Subcutaneous abdominal adipose tissue (tissue), 5 donors: ENCODE results near the gene CRYL1.
"Not testable (repeated sequence)": the region's sequence is repeated elsewhere in the genome, so short reads cannot be mapped to it uniquely, and the experiment has no call there.

Source experiments
- H3K27ac ChIP-seq: one replicate; pipeline ENCODE4 v1.7.0; 2013; ENCODE audit warnings: low read depth, mild to moderate bottlenecking, inconsistent platforms, low read length, moderate library complexity
- H3K27me3 ChIP-seq, 5 donors: one replicate each; pipeline ENCODE4 v1.7.0; 2013; ENCODE audit warnings: low read length in 5 of 5, inconsistent platforms in 1 of 5; ENCODE audit not compliant: control insufficient read depth in 5 of 5, insufficient read depth in 4 of 5
- H3K36me3 ChIP-seq, 5 donors: one replicate each; pipeline ENCODE4 v1.7.0; 2013; ENCODE audit warnings: low read length in 5 of 5; ENCODE audit not compliant: control insufficient read depth in 5 of 5, insufficient read depth in 5 of 5
- H3K4me1 ChIP-seq, 5 donors: one replicate each; pipeline ENCODE4 v1.7.0; 2013; ENCODE audit warnings: low read length in 5 of 5, mild to moderate bottlenecking in 3 of 5, moderate library complexity in 1 of 5; ENCODE audit not compliant: control insufficient read depth in 5 of 5, insufficient read depth in 5 of 5
- H3K4me3 ChIP-seq, 5 donors: one replicate each; pipeline ENCODE4 v1.7.0; 2013; ENCODE audit warnings: low read length in 5 of 5, low read depth in 1 of 5
- H3K9ac ChIP-seq, 5 donors: one replicate each; pipeline ENCODE4 v1.7.0; 2013; ENCODE audit warnings: low read length in 5 of 5, mild to moderate bottlenecking in 4 of 5, moderate library complexity in 3 of 5
- H3K9me3 ChIP-seq, 5 donors: one replicate each; pipeline ENCODE4 v1.7.0; 2013; ENCODE audit warnings: low read length in 5 of 5; ENCODE audit not compliant: control insufficient read depth in 5 of 5
- donor health status: healthy.
- donor health status: healthy.
- donor health status: healthy.
- donor health status: healthy.
- donor health status: healthy.

CRYL1 gene

GRCh38 chr13:20442798-20443381, 82.8 kb downstream of the CRYL1 start:
- H3K27ac ChIP-seq = no peak overlapping the region
- H3K36me3 ChIP-seq = peaks cover 0 to 9% (median 2%) of the 10 kb centered on the region in 5 donors
- H3K9ac ChIP-seq = no peak overlapping the region
- no peaks in the 10 kb centered on the region for H3K27me3 ChIP-seq
- H3K9me3 ChIP-seq = peaks cover 0 to 8% (median 0%) of the 10 kb centered on the region in 5 donors
- no peak overlapping the region for H3K4me3 ChIP-seq
- peaks cover 0 to 4% (median 0%) of the 10 kb centered on the region in 5 donors for H3K4me1 ChIP-seq

DNA sequence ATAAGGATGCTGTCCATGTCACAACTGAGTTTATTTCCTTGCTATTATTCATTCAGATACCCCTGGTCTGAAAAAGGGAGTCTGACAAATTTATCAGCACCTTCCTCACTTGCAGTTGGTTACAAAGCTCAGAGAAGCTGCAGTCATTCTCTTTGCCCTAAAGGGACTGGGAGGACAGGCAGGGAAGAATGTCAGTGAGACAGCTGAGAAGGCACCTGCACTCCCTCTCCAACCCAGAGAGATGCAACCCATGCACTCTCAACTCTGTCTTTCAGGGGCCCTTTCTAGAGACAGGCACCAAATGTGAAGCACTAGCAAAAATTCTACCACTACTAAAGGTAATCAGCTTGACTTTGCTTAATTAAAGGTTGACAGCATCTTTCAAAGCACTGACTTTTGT, 83.3 kb downstream of the CRYL1 start:
- no peaks in the 10 kb centered on the region for H3K27me3 ChIP-seq
- H3K36me3 ChIP-seq = peaks cover 0 to 9% (median 2%) of the 10 kb centered on the region in 5 donors
- no peak overlapping the region for H3K9ac ChIP-seq
- H3K9me3 ChIP-seq = peaks cover 0 to 5% (median 0%) of the 10 kb centered on the region in 5 donors
- no peak overlapping the region for H3K4me3 ChIP-seq
- no peak overlapping the region for H3K27ac ChIP-seq
- H3K4me1 ChIP-seq = peaks cover 0 to 4% (median 0%) of the 10 kb centered on the region in 5 donors

DNA sequence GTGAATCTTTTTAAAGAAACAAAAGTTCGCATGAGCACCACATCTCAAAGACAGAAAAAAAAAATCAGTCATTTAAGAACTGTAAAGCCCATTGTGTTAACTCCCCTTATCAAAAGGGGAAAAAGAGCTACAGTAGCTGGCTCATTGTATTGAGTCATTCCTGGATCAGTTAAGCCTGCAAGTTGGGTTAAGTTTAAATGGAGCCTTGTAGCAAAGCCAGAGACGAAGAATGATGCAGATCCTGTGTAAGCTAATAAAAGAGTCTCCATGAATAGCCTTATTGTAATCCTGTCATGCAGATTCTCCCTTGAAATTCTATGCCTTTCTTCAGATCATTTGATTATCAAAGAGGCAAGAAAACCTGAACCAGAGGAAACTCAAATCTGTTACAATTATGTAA, 83.8 kb downstream of the CRYL1 start:
- no peak overlapping the region for H3K9ac ChIP-seq
- peaks cover 0 to 9% (median 2%) of the 10 kb centered on the region in 5 donors for H3K36me3 ChIP-seq
- peaks cover 0 to 5% (median 0%) of the 10 kb centered on the region in 5 donors for H3K9me3 ChIP-seq
- no peaks in the 10 kb centered on the region for H3K27me3 ChIP-seq
- H3K4me1 ChIP-seq = peaks cover 0 to 2% (median 0%) of the 10 kb centered on the region in 5 donors
- no peak overlapping the region for H3K27ac ChIP-seq
- H3K4me3 ChIP-seq = no peak overlapping the region

GRCh38 chr13:20441056-20441455, 84.6 kb downstream of the CRYL1 start:
- H3K36me3 ChIP-seq = peaks cover 0 to 14% (median 5%) of the 10 kb centered on the region in 5 donors
- H3K9ac ChIP-seq = no peak overlapping the region
- no peaks in the 10 kb centered on the region for H3K4me1 ChIP-seq
- H3K27ac ChIP-seq = no peak overlapping the region
- H3K4me3 ChIP-seq = no peak overlapping the region
- H3K9me3 ChIP-seq = peaks cover 0 to 5% (median 0%) of the 10 kb centered on the region in 5 donors
- no peaks in the 10 kb centered on the region for H3K27me3 ChIP-seq

DNA sequence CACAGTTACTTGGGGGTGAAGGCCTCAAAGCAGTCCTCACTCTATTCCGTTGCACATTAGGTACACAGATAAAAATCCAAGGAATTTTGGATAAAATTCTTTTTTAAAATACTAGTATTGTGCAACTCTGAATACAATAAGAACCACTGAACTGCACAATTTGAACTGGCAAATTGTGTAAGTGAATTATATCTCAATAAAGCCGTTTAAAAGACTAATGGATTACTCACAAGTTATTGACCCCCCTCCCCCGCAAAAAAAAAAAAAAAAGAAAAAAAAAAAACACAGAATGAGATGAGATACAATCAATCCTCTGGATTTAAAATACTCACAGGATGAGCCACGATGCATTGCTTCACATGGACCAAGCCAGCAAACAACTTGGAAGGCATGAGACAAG, 86.4 kb downstream of the CRYL1 start:
- Histone ChIP-seq H3K27me3 (no peaks in the 10 kb centered on the region), H3K36me3 (peaks cover 0 to 21% (median 5%) of the 10 kb centered on the region in 5 donors), H3K9ac (no peak overlapping the region), H3K4me3 (no peak overlapping the region), H3K4me1 (no peaks in the 10 kb centered on the region), H3K27ac (no peak overlapping the region), H3K9me3 (no peaks in the 10 kb centered on the region)

DNA sequence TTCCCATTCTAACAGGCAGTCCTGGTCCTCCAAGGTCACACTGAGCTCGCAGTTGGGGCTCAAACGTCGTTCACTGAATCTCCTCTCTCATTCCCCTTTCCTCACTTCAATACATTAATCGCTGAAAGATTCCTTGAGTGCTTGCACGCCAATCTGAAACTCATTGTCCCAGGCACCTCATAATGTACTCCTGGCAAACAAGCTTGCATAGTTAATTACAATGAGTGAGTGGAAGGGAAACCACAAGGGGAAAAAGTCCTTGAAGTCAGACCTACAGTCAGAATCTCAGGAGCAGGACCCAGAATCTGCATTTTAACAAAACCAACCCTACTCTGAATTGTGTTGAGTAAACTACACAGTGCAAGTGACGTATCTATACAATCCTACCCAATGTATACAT, 86.9 kb downstream of the CRYL1 start:
- Histone ChIP-seq H3K27me3 (no peaks in the 10 kb centered on the region), H3K9ac (no peak overlapping the region), H3K4me1 (no peaks in the 10 kb centered on the region), H3K9me3 (no peaks in the 10 kb centered on the region), H3K27ac (no peak overlapping the region), H3K4me3 (no peak overlapping the region), H3K36me3 (peaks cover 0 to 21% (median 5%) of the 10 kb centered on the region in 5 donors)

- no peak overlapping the region for H3K9ac ChIP-seq
- H3K36me3 ChIP-seq = peaks cover 2 to 29% (median 11%) of the 10 kb centered on the region in 5 donors
- H3K27ac ChIP-seq = no peak overlapping the region
Observed at GRCh38 chr13:20436505-20436904, 89.2 kb downstream of the CRYL1 start.

GRCh38 chr13:20435616-20436368, 89.9 kb downstream of the CRYL1 start:
- Histone ChIP-seq H3K27me3 (no peaks in the 10 kb centered on the region), H3K36me3 (peaks cover 2 to 35% (median 11%) of the 10 kb centered on the region in 5 donors)

More at GRCh38 chr13:20436505-20436904, 89.2 kb downstream of the CRYL1 start:
- no peak overlapping the region for H3K4me3 ChIP-seq
- no peaks in the 10 kb centered on the region for H3K9me3 ChIP-seq
- no peaks in the 10 kb centered on the region for H3K4me1 ChIP-seq
- no peaks in the 10 kb centered on the region for H3K27me3 ChIP-seq

GRCh38 chr13:20434210-20434609, 91.4 kb downstream of the CRYL1 start:
- not testable (repeated sequence) for H3K9me3 ChIP-seq, H3K27ac ChIP-seq, H3K4me3 ChIP-seq, H3K27me3 ChIP-seq, H3K4me1 ChIP-seq, H3K9ac ChIP-seq
- H3K36me3 ChIP-seq = peaks cover 2 to 46% (median 15%) of the 10 kb centered on the region in 5 donors

More at GRCh38 chr13:20435616-20436368, 89.9 kb downstream of the CRYL1 start:
- no peak overlapping the region for H3K27ac ChIP-seq
- no peaks in the 10 kb centered on the region for H3K9me3 ChIP-seq
- H3K4me3 ChIP-seq = no peak overlapping the region
- no peaks in the 10 kb centered on the region for H3K4me1 ChIP-seq
- no peak overlapping the region for H3K9ac ChIP-seq

DNA sequence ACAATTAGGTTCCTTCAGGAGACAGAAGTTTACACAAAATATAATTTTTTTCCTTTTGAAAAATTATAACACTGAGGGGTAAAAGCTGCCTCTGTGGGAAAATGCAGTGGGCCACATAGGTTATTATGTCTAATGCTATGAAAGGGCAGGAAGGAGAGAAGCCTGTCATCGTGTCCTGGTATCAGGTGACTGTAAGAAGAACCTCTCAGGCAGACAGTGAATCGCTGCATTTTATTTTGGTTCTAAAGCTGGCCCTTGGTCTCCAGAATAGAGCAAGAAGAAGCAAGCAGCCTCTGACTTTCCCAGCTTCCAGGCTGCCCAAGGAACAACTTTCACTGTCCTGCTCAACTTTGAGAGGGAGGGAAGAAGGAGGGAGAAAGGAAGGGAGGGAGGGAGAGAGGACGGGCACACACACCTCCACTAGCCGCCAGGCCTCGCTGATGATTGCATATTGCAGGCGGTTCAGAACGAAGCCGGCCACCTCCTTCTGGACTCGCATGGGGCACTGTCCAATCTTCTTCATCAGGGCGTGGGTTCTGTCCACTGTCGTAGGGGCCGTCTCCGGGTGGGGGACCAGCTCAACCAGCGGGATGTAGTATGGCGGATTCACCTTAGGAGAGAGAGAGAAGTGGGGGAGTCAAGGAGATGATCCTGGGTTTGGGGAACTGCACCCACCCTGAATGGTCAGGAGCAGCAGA, 93.8 kb downstream of the CRYL1 start:
- Histone ChIP-seq H3K9ac (no peak overlapping the region), H3K36me3 (peaks cover 0 to 49% (median 15%) of the 10 kb centered on the region in 5 donors), H3K4me3 (no peak overlapping the region), H3K27me3 (no peaks in the 10 kb centered on the region), H3K27ac (no peak overlapping the region), H3K9me3 (no peaks in the 10 kb centered on the region), H3K4me1 (peaks cover 0 to 2% (median 0%) of the 10 kb centered on the region in 5 donors)
